ENCODE measurements around the gene ATP13A3.
A peak's percentile ranks its signal among the peaks of the same experiment; 100 is the strongest.

The ATP13A3 gene

GRCh38 chr3:194382892-194383223 is 103.9 kb downstream of the ATP13A3 start:
- Histone ChIP-seq H4K91ac (ENCODE audit: low read depth, low read length, poor library complexity) (no peak overlapping the region), H4K8ac (ENCODE audit: low read depth, low read length) (no peak overlapping the region), H3K18ac (ENCODE audit: low read length) (peak overlapping the region; percentile 73), H3K36me3 (replicated peaks in 1 of 2; ENCODE audit: control insufficient read depth in 2 of 2, insufficient read depth in 2 of 2, low read length in 2 of 2) (no peaks in the 10 kb centered on the region), H2BK5ac (ENCODE audit: low read length) (no peak overlapping the region), H2BK12ac (ENCODE audit: low read length) (no peak overlapping the region), H3K9me3 (replicated peaks in 1 of 2; ENCODE audit: control insufficient read depth in 2 of 2, insufficient read depth in 1 of 2, low read depth in 1 of 2, low read length in 2 of 2) (peaks cover 0 to 5% of the 10 kb centered on the region in 2 donors), H3K23ac (ENCODE audit: low read depth, low read length, poor library complexity) (no peak overlapping the region), H3K79me1 (ENCODE audit: low read depth, low read length) (no peaks in the 10 kb centered on the region), H2BK120ac (ENCODE audit: low read depth, low read length) (no peak overlapping the region), H3K4me3 (ENCODE audit: low read length in 2 of 2) (no peak overlapping the region), H2AK5ac (ENCODE audit: low read depth, low read length) (peak overlapping the region; percentile 1), H3K4me1 (ENCODE audit: control insufficient read depth in 2 of 2, insufficient read depth in 1 of 2, low read depth in 1 of 2, low read length in 2 of 2) (peaks cover 6 to 28% of the 10 kb centered on the region in 2 donors), H3K27ac (replicated peaks; ENCODE audit: low read length) (peak overlapping the region; percentile 2), H3K14ac (ENCODE audit: low read length) (no peak overlapping the region), H3K4me2 (ENCODE audit: insufficient read depth, low read length, poor library complexity, severe bottlenecking) (no peak overlapping the region), H3K4ac (ENCODE audit: low read length) (no peak overlapping the region), H3K27me3 (ENCODE audit: control insufficient read depth in 3 of 3, insufficient read depth in 3 of 3, low read depth in 1 of 3, low read length in 3 of 3) (peaks cover 0 to 16% (median 0%) of the 10 kb centered on the region in 3 experiments), H2AFZ (ENCODE audit: low read length) (no peak overlapping the region), H2BK15ac (ENCODE audit: low read length) (no peak overlapping the region), H3K9ac (ENCODE audit: low read depth, low read length, poor library complexity) (no peak overlapping the region)
- WGBS, 2 donors (ENCODE audit: extremely low coverage in 2 of 2, insufficient read length in 2 of 2, insufficient replicate concordance in 1 of 2), result no CpG with 5 or more reads among the region's 9 CpGs
- DNase-seq (ENCODE audit: low spot score), result no peak

- no CpG with 5 or more reads among the region's 20 CpGs for WGBS, 2 donors (ENCODE audit: extremely low coverage in 2 of 2, insufficient read length in 2 of 2, insufficient replicate concordance in 1 of 2)
Observed at GRCh38 chr3:194382196-194382891, 104.5 kb downstream of the ATP13A3 start.

GRCh38 chr3:194381460-194381875 is 105.3 kb downstream of the ATP13A3 start:
- peaks cover 0 to 5% of the 10 kb centered on the region in 2 donors for H3K9me3 ChIP-seq (replicated peaks in 1 of 2; ENCODE audit: control insufficient read depth in 2 of 2, insufficient read depth in 1 of 2, low read depth in 1 of 2, low read length in 2 of 2)
- H3K18ac ChIP-seq (ENCODE audit: low read length), result peak overlapping the region; percentile 79
- no peak overlapping the region for H4K91ac ChIP-seq (ENCODE audit: low read depth, low read length, poor library complexity)
- H2AFZ ChIP-seq (ENCODE audit: low read length), result no peak overlapping the region
- H4K8ac ChIP-seq (ENCODE audit: low read depth, low read length), result no peak overlapping the region
- peaks cover 0 to 16% (median 0%) of the 10 kb centered on the region in 3 experiments for H3K27me3 ChIP-seq (ENCODE audit: control insufficient read depth in 3 of 3, insufficient read depth in 3 of 3, low read depth in 1 of 3, low read length in 3 of 3)
- no peak overlapping the region for H2BK5ac ChIP-seq (ENCODE audit: low read length)
- no peak overlapping the region for H2BK120ac ChIP-seq (ENCODE audit: low read depth, low read length)
- no peak for DNase-seq (ENCODE audit: low spot score)
- no peak overlapping the region for H3K4me2 ChIP-seq (ENCODE audit: insufficient read depth, low read length, poor library complexity, severe bottlenecking)
- H3K4me3 ChIP-seq (ENCODE audit: low read length in 2 of 2), result no peak overlapping the region
- WGBS, 2 donors (ENCODE audit: extremely low coverage in 2 of 2, insufficient read length in 2 of 2, insufficient replicate concordance in 1 of 2), result no CpG with 5 or more reads among the region's 17 CpGs
- no peak overlapping the region for H3K4ac ChIP-seq (ENCODE audit: low read length)
- H2BK12ac ChIP-seq (ENCODE audit: low read length), result no peak overlapping the region
- no peaks in the 10 kb centered on the region for H3K36me3 ChIP-seq (replicated peaks in 1 of 2; ENCODE audit: control insufficient read depth in 2 of 2, insufficient read depth in 2 of 2, low read length in 2 of 2)
- H3K79me1 ChIP-seq (ENCODE audit: low read depth, low read length), result no peaks in the 10 kb centered on the region
- H2BK15ac ChIP-seq (ENCODE audit: low read length), result no peak overlapping the region
- H3K23ac ChIP-seq (ENCODE audit: low read depth, low read length, poor library complexity), result no peak overlapping the region
- no peak overlapping the region for H3K14ac ChIP-seq (ENCODE audit: low read length)
- no peak overlapping the region for H2AK5ac ChIP-seq (ENCODE audit: low read depth, low read length)
- no peak overlapping the region for H3K27ac ChIP-seq (replicated peaks; ENCODE audit: low read length)
- H3K4me1 ChIP-seq (ENCODE audit: control insufficient read depth in 2 of 2, insufficient read depth in 1 of 2, low read depth in 1 of 2, low read length in 2 of 2), result peaks cover 6 to 25% of the 10 kb centered on the region in 2 donors
- H3K9ac ChIP-seq (ENCODE audit: low read depth, low read length, poor library complexity), result no peak overlapping the region

More at GRCh38 chr3:194382196-194382891, 104.5 kb downstream of the ATP13A3 start:
- Histone ChIP-seq H3K23ac (ENCODE audit: low read depth, low read length, poor library complexity) (no peak overlapping the region), H4K91ac (ENCODE audit: low read depth, low read length, poor library complexity) (no peak overlapping the region), H4K8ac (ENCODE audit: low read depth, low read length) (no peak overlapping the region), H3K27ac (replicated peaks; ENCODE audit: low read length) (no peak overlapping the region), H2BK15ac (ENCODE audit: low read length) (peak overlapping the region; percentile 79), H3K36me3 (replicated peaks in 1 of 2; ENCODE audit: control insufficient read depth in 2 of 2, insufficient read depth in 2 of 2, low read length in 2 of 2) (no peaks in the 10 kb centered on the region), H3K4me1 (ENCODE audit: control insufficient read depth in 2 of 2, insufficient read depth in 1 of 2, low read depth in 1 of 2, low read length in 2 of 2) (peaks cover 6 to 28% of the 10 kb centered on the region in 2 donors), H3K9me3 (replicated peaks in 1 of 2; ENCODE audit: control insufficient read depth in 2 of 2, insufficient read depth in 1 of 2, low read depth in 1 of 2, low read length in 2 of 2) (peaks cover 0 to 5% of the 10 kb centered on the region in 2 donors), H3K27me3 (ENCODE audit: control insufficient read depth in 3 of 3, insufficient read depth in 3 of 3, low read depth in 1 of 3, low read length in 3 of 3) (peaks cover 0 to 16% (median 0%) of the 10 kb centered on the region in 3 experiments), H2BK12ac (ENCODE audit: low read length) (no peak overlapping the region), H2BK120ac (ENCODE audit: low read depth, low read length) (no peak overlapping the region), H2AFZ (ENCODE audit: low read length) (no peak overlapping the region), H2BK5ac (ENCODE audit: low read length) (no peak overlapping the region), H3K79me1 (ENCODE audit: low read depth, low read length) (no peaks in the 10 kb centered on the region), H3K4me3 (ENCODE audit: low read length in 2 of 2) (no peak overlapping the region), H3K14ac (ENCODE audit: low read length) (no peak overlapping the region), H3K4ac (ENCODE audit: low read length) (no peak overlapping the region), H3K18ac (ENCODE audit: low read length) (peak overlapping the region; percentile 73), H3K9ac (ENCODE audit: low read depth, low read length, poor library complexity) (no peak overlapping the region), H3K4me2 (ENCODE audit: insufficient read depth, low read length, poor library complexity, severe bottlenecking) (no peak overlapping the region), H2AK5ac (ENCODE audit: low read depth, low read length) (peak overlapping the region; percentile 69)
- no peak for DNase-seq (ENCODE audit: low spot score)

- Histone ChIP-seq H3K9me3 (replicated peaks in 1 of 2; ENCODE audit: control insufficient read depth in 2 of 2, insufficient read depth in 1 of 2, low read depth in 1 of 2, low read length in 2 of 2) (peaks cover 0 to 5% of the 10 kb centered on the region in 2 donors), H3K79me1 (ENCODE audit: low read depth, low read length) (no peaks in the 10 kb centered on the region), H2AK5ac (ENCODE audit: low read depth, low read length) (no peak overlapping the region), H3K4me3 (ENCODE audit: low read length in 2 of 2) (no peak overlapping the region), H2BK5ac (ENCODE audit: low read length) (no peak overlapping the region), H2AFZ (ENCODE audit: low read length) (no peak overlapping the region), H3K4me2 (ENCODE audit: insufficient read depth, low read length, poor library complexity, severe bottlenecking) (no peak overlapping the region), H3K27me3 (ENCODE audit: control insufficient read depth in 3 of 3, insufficient read depth in 3 of 3, low read depth in 1 of 3, low read length in 3 of 3) (peaks cover 0 to 20% (median 0%) of the 10 kb centered on the region in 3 experiments), H4K8ac (ENCODE audit: low read depth, low read length) (no peak overlapping the region), H2BK15ac (ENCODE audit: low read length) (no peak overlapping the region), H3K9ac (ENCODE audit: low read depth, low read length, poor library complexity) (no peak overlapping the region), H3K23ac (ENCODE audit: low read depth, low read length, poor library complexity) (no peak overlapping the region), H2BK120ac (ENCODE audit: low read depth, low read length) (no peak overlapping the region), H3K4me1 (ENCODE audit: control insufficient read depth in 2 of 2, insufficient read depth in 1 of 2, low read depth in 1 of 2, low read length in 2 of 2) (peaks cover 9 to 31% of the 10 kb centered on the region in 2 donors), H3K36me3 (replicated peaks in 1 of 2; ENCODE audit: control insufficient read depth in 2 of 2, insufficient read depth in 2 of 2, low read length in 2 of 2) (no peaks in the 10 kb centered on the region), H2BK12ac (ENCODE audit: low read length) (no peak overlapping the region), H3K18ac (ENCODE audit: low read length) (peak overlapping the region; percentile 60), H3K27ac (replicated peaks; ENCODE audit: low read length) (no peak overlapping the region), H3K14ac (ENCODE audit: low read length) (no peak overlapping the region), H3K4ac (ENCODE audit: low read length) (no peak overlapping the region), H4K91ac (ENCODE audit: low read depth, low read length, poor library complexity) (no peak overlapping the region)
- WGBS, 2 donors (ENCODE audit: extremely low coverage in 2 of 2, insufficient read length in 2 of 2, insufficient replicate concordance in 1 of 2), result no CpG with 5 or more reads among the region's 7 CpGs
- no peak for DNase-seq (ENCODE audit: low spot score)
Observed at GRCh38 chr3:194380326-194380725, 106.5 kb downstream of the ATP13A3 start.

Measured in neuronal stem cell (in vitro differentiated cells).